ENCODE results near the gene RAPH1. TPM values are rescaled to one million over a fixed set of nuclear protein-coding genes. Genes with fewer than 3 reads are reported as not detected.
"Not testable (repeated sequence)": the region's sequence is repeated elsewhere in the genome, so short reads cannot be mapped to it uniquely, and the experiment has no call there.

Gene RAPH1
- total and polyA plus RNA-seq, 12 donors, result 3.1 to 20.6 (median 15.9) TPM

DNA sequence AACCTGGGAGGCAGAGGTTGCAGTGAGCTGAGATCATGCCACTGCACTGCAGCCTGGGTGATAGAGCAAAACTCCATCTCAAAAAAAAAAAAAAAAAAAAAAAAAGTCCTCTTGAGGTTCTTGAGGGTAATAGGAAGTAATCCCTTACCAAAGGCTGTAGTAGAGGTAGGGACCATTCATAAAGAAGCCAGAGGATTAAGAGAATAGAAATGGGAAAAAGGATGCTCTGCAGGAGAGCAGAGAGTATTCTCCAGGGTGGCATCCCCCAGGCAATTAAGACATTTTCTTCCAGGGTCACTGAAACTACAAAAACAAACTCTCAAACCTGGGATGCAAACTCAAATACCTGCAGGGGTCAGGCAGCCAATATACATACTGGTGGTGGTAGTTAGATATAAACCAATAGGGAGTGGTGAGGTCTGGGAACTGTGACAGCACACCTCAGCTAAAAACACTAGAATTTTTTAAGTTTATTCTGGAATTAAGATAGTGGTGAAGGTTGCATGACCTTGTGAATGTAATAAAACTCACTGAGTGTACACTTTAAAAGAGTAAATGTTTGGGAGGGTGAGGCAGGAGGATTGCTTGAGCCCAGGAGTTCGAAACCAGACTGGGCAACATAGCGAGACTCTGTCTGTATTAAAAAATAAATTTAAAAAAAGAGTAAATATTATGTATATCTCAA lies 24.7 kb downstream of the RAPH1 start:
- intact Hi-C loops (cut with DNase I), result no loop called here
- H3K36me3 ChIP-seq, result no peaks in the 10 kb centered on the region
- WGBS, 2 donors, result 97 to 99% methylated on average over 2 of the region's 2 CpGs

DNA sequence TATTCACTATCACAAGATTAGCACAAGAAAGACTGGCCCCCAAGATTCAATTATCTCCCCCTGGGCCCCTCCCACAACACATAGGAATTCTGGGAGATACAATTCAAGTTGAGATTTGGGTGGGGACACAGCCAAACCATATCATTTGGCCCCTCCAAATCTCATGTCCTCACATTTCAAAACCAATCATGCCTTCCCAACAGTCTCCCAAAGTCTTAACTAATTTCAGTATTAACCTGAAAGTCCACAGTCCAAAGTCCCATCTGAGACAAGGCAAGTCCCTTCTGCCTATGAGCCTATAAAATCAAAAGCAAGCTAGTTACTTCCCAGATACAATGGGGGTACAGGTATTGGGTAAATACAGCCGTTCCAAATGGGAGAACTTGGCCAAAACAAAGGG lies 31.6 kb downstream of the RAPH1 start:
- H3K9me3 ChIP-seq; H3K4me3 ChIP-seq; ATAC-seq; H3K27me3 ChIP-seq; H3K27ac ChIP-seq; H3K36me3 ChIP-seq; intact Hi-C loops (cut with DNase I); DNase-seq: not testable (repeated sequence)
- 94 to 98% methylated on average over 1 of the region's 1 CpG for WGBS, 2 donors
- peaks cover 0 to 36% (median 14%) of the 10 kb centered on the region in 9 donors for H3K4me1 ChIP-seq

More for the DNA sequence above, 24.7 kb downstream of the RAPH1 start:
- DNase-seq (no peak), ATAC-seq (no peak)
- no peaks in the 10 kb centered on the region for H3K9me3 ChIP-seq
- H3K4me3 ChIP-seq, result no peak overlapping the region
- peaks cover 0 to 9% (median 3%) of the 10 kb centered on the region in 9 donors for H3K4me1 ChIP-seq
- H3K27ac ChIP-seq, result no peak overlapping the region
- TF ChIP-seq, protein P1, sequence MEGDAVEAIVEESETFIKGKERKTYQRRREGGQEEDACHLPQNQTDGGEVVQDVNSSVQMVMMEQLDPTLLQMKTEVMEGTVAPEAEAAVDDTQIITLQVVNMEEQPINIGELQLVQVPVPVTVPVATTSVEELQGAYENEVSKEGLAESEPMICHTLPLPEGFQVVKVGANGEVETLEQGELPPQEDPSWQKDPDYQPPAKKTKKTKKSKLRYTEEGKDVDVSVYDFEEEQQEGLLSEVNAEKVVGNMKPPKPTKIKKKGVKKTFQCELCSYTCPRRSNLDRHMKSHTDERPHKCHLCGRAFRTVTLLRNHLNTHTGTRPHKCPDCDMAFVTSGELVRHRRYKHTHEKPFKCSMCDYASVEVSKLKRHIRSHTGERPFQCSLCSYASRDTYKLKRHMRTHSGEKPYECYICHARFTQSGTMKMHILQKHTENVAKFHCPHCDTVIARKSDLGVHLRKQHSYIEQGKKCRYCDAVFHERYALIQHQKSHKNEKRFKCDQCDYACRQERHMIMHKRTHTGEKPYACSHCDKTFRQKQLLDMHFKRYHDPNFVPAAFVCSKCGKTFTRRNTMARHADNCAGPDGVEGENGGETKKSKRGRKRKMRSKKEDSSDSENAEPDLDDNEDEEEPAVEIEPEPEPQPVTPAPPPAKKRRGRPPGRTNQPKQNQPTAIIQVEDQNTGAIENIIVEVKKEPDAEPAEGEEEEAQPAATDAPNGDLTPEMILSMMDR (IDR thresholded peaks at IDR 0.05), result no peak
- H3K27me3 ChIP-seq, result no peaks in the 10 kb centered on the region

DNA sequence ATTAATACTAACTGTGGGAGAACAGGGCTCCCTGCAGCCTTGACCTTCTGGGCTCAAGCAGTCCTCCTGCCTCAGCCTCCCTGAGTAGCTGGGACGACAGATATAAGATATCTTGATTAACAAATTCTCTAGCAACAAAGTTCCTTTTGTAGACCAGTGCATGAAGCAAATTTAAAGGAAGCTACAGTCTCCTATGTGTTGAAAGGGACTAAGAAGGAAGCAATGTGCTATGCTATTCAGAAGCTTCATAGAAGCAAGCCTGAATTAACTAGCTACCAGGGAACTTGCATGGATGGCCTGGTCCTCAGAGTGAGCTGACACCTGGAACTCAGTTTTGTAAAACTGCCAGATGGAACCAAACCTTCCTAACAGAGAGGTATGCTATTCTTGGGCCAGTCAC lies 33.2 kb downstream of the RAPH1 start:
- Histone ChIP-seq H3K27ac (peak overlapping the region in 1 of 10 donors; percentile 7), H3K27me3 (no peaks in the 10 kb centered on the region), H3K36me3 (peaks cover 0 to 5% (median 0%) of the 10 kb centered on the region in 9 donors), H3K9me3 (peaks cover 0 to 3% (median 0%) of the 10 kb centered on the region in 11 donors), H3K4me1 (peaks cover 0 to 45% (median 14%) of the 10 kb centered on the region in 9 donors), H3K4me3 (no peak overlapping the region)
- 67 to 83% methylated on average over 1 of the region's 1 CpG for WGBS, 2 donors
- intact Hi-C loops (cut with DNase I), result no loop called here
- TF ChIP-seq, protein P1 (IDR thresholded peaks at IDR 0.05), result no peak
- DNase-seq (no peak), ATAC-seq (peak in 1 of 8 donors; percentile 37)

DNA sequence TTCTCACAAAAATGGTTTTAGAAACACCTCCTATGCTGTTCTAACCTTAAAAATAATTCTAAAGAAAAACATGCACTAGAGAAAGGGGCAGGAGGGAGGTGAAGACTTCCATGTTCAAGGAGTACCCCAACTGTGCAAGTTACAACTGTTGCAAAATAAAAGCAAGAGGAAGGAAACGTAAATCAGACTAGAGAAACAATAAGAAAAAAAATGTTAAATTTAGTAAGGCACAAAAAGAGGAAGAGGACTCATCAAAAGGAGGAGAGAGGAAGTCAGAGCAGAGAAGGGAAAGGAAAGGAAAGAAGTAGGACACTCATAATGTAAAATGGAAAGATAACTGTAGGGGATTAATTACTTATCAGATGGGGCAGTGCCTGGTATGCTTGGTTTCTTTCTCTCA lies 34.1 kb downstream of the RAPH1 start:
- DNase-seq (no peak), ATAC-seq (peak in 1 of 8 donors; percentile 21)
- no peak overlapping the region for H3K4me3 ChIP-seq
- intact Hi-C loops (cut with DNase I), result no loop called here
- peaks cover 0 to 46% (median 14%) of the 10 kb centered on the region in 9 donors for H3K4me1 ChIP-seq
- WGBS, 2 donors, result 43 to 59% methylated on average over 1 of the region's 1 CpG
- peaks cover 0 to 3% (median 0%) of the 10 kb centered on the region in 11 donors for H3K9me3 ChIP-seq
- peak overlapping the region in 2 of 10 donors; percentile 31 to 51 for H3K27ac ChIP-seq
- TF ChIP-seq, protein P1 (IDR thresholded peaks at IDR 0.05), result no peak
- peaks cover 0 to 5% (median 0%) of the 10 kb centered on the region in 9 donors for H3K36me3 ChIP-seq
- no peaks in the 10 kb centered on the region for H3K27me3 ChIP-seq

DNA sequence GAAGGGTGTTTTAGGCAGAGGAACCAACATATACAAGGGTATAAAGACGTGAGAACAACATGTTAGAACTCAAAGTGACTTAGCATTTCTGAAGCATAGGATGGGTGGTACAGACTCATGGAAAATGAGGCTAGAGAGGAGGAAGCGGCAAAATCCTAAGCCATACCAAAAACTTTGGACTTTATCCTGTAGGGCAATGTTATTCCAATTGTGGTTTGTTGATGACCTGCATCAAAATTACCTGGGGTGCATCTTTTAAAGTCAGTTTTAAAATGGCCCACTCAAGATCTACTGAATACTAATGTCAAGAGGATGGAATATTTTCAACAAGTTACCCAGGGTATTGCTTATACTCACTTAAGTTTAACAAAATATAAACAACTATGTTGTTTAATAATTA lies 34.8 kb downstream of the RAPH1 start:
- Histone ChIP-seq H3K27ac (peak overlapping the region in 2 of 10 donors; percentile 18 to 23), H3K36me3 (peaks cover 0 to 5% (median 0%) of the 10 kb centered on the region in 9 donors), H3K27me3 (no peaks in the 10 kb centered on the region), H3K4me1 (peaks cover 0 to 49% (median 14%) of the 10 kb centered on the region in 9 donors), H3K4me3 (no peak overlapping the region), H3K9me3 (peaks cover 0 to 3% (median 0%) of the 10 kb centered on the region in 11 donors)
- ATAC-seq, result no peak
- TF ChIP-seq, protein P1 (IDR thresholded peaks at IDR 0.05), result no peak
- 96% methylated on average over 2 of the region's 2 CpGs for WGBS, 2 donors
- intact Hi-C loops (cut with DNase I), result no loop called here
- DNase-seq, result no peak

All from heart right ventricle (tissue), 16 donors.